Liver (tissue), 9 donors: Measurements from ENCODE around the gene HYAL4. TPM values are rescaled to one million over a fixed set of nuclear protein-coding genes. Genes with fewer than 3 reads are reported as not detected.

ENCODE experiments used
- DNase-seq: peaks from one replicate; pipeline ENCODE4 v3.0.0-alpha.2; 2017; ENCODE audit warnings: low spot score
- H3K27ac ChIP-seq, 2 donors: one replicate each; pipeline ENCODE4 v1.7.0; 2013; ENCODE audit warnings: inconsistent platforms in 2 of 2, low read length in 2 of 2, control low read depth in 1 of 2, low read depth in 1 of 2, mild to moderate bottlenecking in 1 of 2
- H3K27me3 ChIP-seq, 4 donors: one replicate each; pipeline versions ENCODE4 v1.6.1 to v1.7.0; 2013; ENCODE audit warnings: low read length in 3 of 4, inconsistent platforms in 1 of 4, mild to moderate bottlenecking in 1 of 4, moderate library complexity in 1 of 4; ENCODE audit not compliant: control insufficient read depth in 4 of 4, insufficient read depth in 4 of 4
- H3K36me3 ChIP-seq, 4 donors: one replicate each; pipeline versions ENCODE4 v1.6.1 to v1.7.0; 2013; ENCODE audit warnings: low read length in 3 of 4, mild to moderate bottlenecking in 3 of 4, low read depth in 1 of 4, moderate library complexity in 1 of 4; ENCODE audit not compliant: control insufficient read depth in 4 of 4, insufficient read depth in 3 of 4
- H3K4me1 ChIP-seq, 4 donors: one replicate each; pipeline versions ENCODE4 v1.6.1 to v1.7.0; 2013; ENCODE audit warnings: low read length in 3 of 4, mild to moderate bottlenecking in 3 of 4, moderate library complexity in 1 of 4; ENCODE audit not compliant: control insufficient read depth in 4 of 4, insufficient read depth in 4 of 4
- H3K4me3 ChIP-seq, 3 donors: one replicate each; pipeline versions ENCODE4 v1.6.1 to v1.7.0; 2013; ENCODE audit warnings: low read length in 3 of 3, control low read depth in 1 of 3, low read depth in 1 of 3, mild to moderate bottlenecking in 1 of 3
- H3K9ac ChIP-seq, 2 donors: one replicate each; pipeline ENCODE4 v1.7.0; 2013; ENCODE audit warnings: low read length in 2 of 2, mild to moderate bottlenecking in 2 of 2, moderate library complexity in 2 of 2, control low read depth in 1 of 2, low read depth in 1 of 2
- H3K9me3 ChIP-seq, 4 donors: one replicate each; pipeline versions ENCODE4 v1.6.1 to v1.7.0; 2013; ENCODE audit warnings: low read length in 3 of 4; ENCODE audit not compliant: control insufficient read depth in 4 of 4
- ATF3 ChIP-seq: IDR thresholded peaks from 2 replicates; pipeline ENCODE4 v1.6.1; 2016; ENCODE audit warnings: antibody characterized with exemption
- CTCF ChIP-seq: fragments of 150-350 bp; IDR thresholded peaks from 2 replicates; pipeline ENCODE4 v1.5.1; 2017; ENCODE audit warnings: improper control_type of control experiment, low read depth, low read length; ENCODE audit not compliant: missing input control
- EGR1 ChIP-seq, 2 donors: IDR thresholded peaks; 2 replicates each; pipeline ENCODE4 v1.6.1; 2016 to 2018; ENCODE audit warnings: antibody characterized with exemption in 2 of 2, low read depth in 2 of 2
- FOXA2 ChIP-seq: IDR thresholded peaks from 2 replicates; pipeline ENCODE4 v1.6.1; 2016; ENCODE audit warnings: antibody characterized with exemption
- MAX ChIP-seq: IDR thresholded peaks from 2 replicates; pipeline ENCODE4 v1.6.1; 2016; ENCODE audit warnings: antibody characterized with exemption
- NR2F2 ChIP-seq: IDR thresholded peaks from 2 replicates; pipeline ENCODE4 v1.6.1; 2016; ENCODE audit warnings: antibody characterized with exemption
- REST ChIP-seq: IDR thresholded peaks from 2 replicates; pipeline ENCODE4 v1.6.1; 2016; ENCODE audit warnings: antibody characterized with exemption, mild to moderate bottlenecking
- RXRA ChIP-seq, 2 donors: IDR thresholded peaks; 2 replicates each; pipeline ENCODE4 v1.6.1; 2017 to 2018; ENCODE audit warnings: antibody characterized with exemption in 2 of 2, mild to moderate bottlenecking in 1 of 2
- ZBTB33 ChIP-seq: IDR thresholded peaks from 2 replicates; pipeline ENCODE4 v1.6.1; 2016; ENCODE audit warnings: antibody characterized with exemption
- WGBS: extraction: QIAGEN DNeasy Blood & Tissue Kit; methylation state at CpG from one replicate; pipeline ENCODE4 v1.1.7; 2013; 5-methylcytosine and 5-hydroxymethylcytosine counted together
- polyA plus RNA-seq, 2 donors: library from polyadenylated mRNA; stranded (reverse) in 1 of 2; unstranded in 1 of 2; fragments of 200-250 nt in 1 of 2; fragments of >200 nt in 1 of 2; fragmentation: Nextera tagmentation in 1 of 2; extraction: Ambion mirVana in 1 of 2; gene quantifications; one replicate each; pipeline versions ENCODE4 v1.2.1 to v1.2.3, GENCODE V29; 2013 to 2015
- total RNA-seq, 2 donors: library from RNA; depleted of rRNA; stranded (reverse); fragments of >200 nt; gene quantifications; one replicate each; pipeline ENCODE4 v1.2.3, GENCODE V29; 2014
- donor health status: healthy.
- donor health status: healthy.
- donor health status: healthy.
- donor health status: healthy.
- donor health status: healthy.

Gene HYAL4
- total and polyA plus RNA-seq, 4 donors: not detected

GRCh38 chr7:123797673-123798531 lies 47.1 kb upstream of the HYAL4 start (continued):
- peak; percentile 15 for TF ChIP-seq REST

GRCh38 chr7:123798532-123799188 lies 46.3 kb upstream of the HYAL4 start:
- H3K4me3 ChIP-seq: no peak overlapping the region

More at GRCh38 chr7:123798532-123799188, 46.3 kb upstream of the HYAL4 start:
- Histone ChIP-seq H3K27ac (peak overlapping the region in 1 of 2 donors; percentile 29), H3K4me1 (peaks cover 0 to 13% (median 11%) of the 10 kb centered on the region in 4 donors), H3K9ac (no peak overlapping the region), H3K27me3 (no peaks in the 10 kb centered on the region), H3K36me3 (no peaks in the 10 kb centered on the region), H3K9me3 (no peaks in the 10 kb centered on the region)
- DNase-seq: no peak
- TF ChIP-seq ZBTB33 (no peak), CTCF (no peak), MAX (no peak), RXRA (IDR thresholded peaks at IDR 0.05) (no peak), FOXA2 (no peak), NR2F2 (no peak), ATF3 (no peak), EGR1 (IDR thresholded peaks at IDR 0.05; ENCODE audit: low read depth in 2 of 2) (no peak)
- 79% methylated on average over 6 of the region's 6 CpGs for WGBS
